Measurements from ENCODE around the gene PTAFR. TPM values are rescaled to one million over a fixed set of nuclear protein-coding genes. Genes with fewer than 3 reads are reported as not detected.
A peak's percentile ranks its signal among the peaks of the same experiment; 100 is the strongest.

PTAFR gene
- total RNA-seq, 1 experiment from 2014 or later = 0.09 TPM

GRCh38 chr1:28118640-28119307 is 57.7 kb downstream of the PTAFR start:
- DNase-seq (ENCODE audit: low spot score) = no peak
- intact Hi-C loops (cut with micrococcal nuclease; ENCODE audit: unreplicated experiment) = no loop called here
- ChIA-PET CTCF (interaction anchor here (0.7 kb wide), 1 partner anchor 87 kb away, joined by 3 read pairs; no protein-coding TSS in a partner anchor), POLR2A (ENCODE audit: low non-redundant PET) (no interaction called here)
- Histone ChIP-seq H3K36me3 (ENCODE audit: insufficient read depth, low read length, poor library complexity, severe bottlenecking) (no peaks in the 10 kb centered on the region), H3K9me3 (ENCODE audit: low read depth, low read length, poor library complexity, severe bottlenecking) (no peaks in the 10 kb centered on the region), H3K4me1 (ENCODE audit: insufficient read depth, low read length, poor library complexity, severe bottlenecking) (no peaks in the 10 kb centered on the region), H3K4me3 (ENCODE audit: low read depth, low read length, poor library complexity, severe bottlenecking) (no peak overlapping the region), H3K27ac (ENCODE audit: low read depth, low read length, poor library complexity, severe bottlenecking) (no peak overlapping the region), H3K27me3 (replicated peaks; ENCODE audit: insufficient read depth, low read depth, low read length, poor library complexity) (no peaks in the 10 kb centered on the region)
- no TSS peak for BruUV-seq (replicated peaks)
- no peak for TF ChIP-seq CTCF (conservative IDR thresholded peaks at IDR 0.05; ENCODE audit: low read depth, low read length)

GRCh38 chr1:28115267-28115666 is 61.2 kb downstream of the PTAFR start:
- Histone ChIP-seq H3K27ac (ENCODE audit: low read depth, low read length, poor library complexity, severe bottlenecking) (no peak overlapping the region), H3K9me3 (ENCODE audit: low read depth, low read length, poor library complexity, severe bottlenecking) (no peaks in the 10 kb centered on the region), H3K36me3 (ENCODE audit: insufficient read depth, low read length, poor library complexity, severe bottlenecking) (no peaks in the 10 kb centered on the region), H3K27me3 (replicated peaks; ENCODE audit: insufficient read depth, low read depth, low read length, poor library complexity) (no peaks in the 10 kb centered on the region), H3K4me3 (ENCODE audit: low read depth, low read length, poor library complexity, severe bottlenecking) (no peak overlapping the region), H3K4me1 (ENCODE audit: insufficient read depth, low read length, poor library complexity, severe bottlenecking) (no peaks in the 10 kb centered on the region)
- peak; percentile 10 for DNase-seq (ENCODE audit: low spot score)
- ChIA-PET POLR2A (ENCODE audit: low non-redundant PET) (no interaction called here), CTCF (interaction anchor here (1.0 kb wide), 1 partner anchor 27 kb away, joined by 3 read pairs; the partner anchor contains the start of gene EYA3)
- intact Hi-C loops (cut with micrococcal nuclease; ENCODE audit: unreplicated experiment) = no loop called here
- TF ChIP-seq EZH2 (IDR thresholded peaks at IDR 0.05; ENCODE audit: borderline replicate concordance, low read depth, low read length, poor library complexity, severe bottlenecking) = no peak
- no peak for TF ChIP-seq CTCF (conservative IDR thresholded peaks at IDR 0.05; ENCODE audit: low read depth, low read length)
- BruUV-seq (replicated peaks) = no TSS peak

GRCh38 chr1:28114844-28115243 is 61.6 kb downstream of the PTAFR start:
- DNase-seq (ENCODE audit: low spot score) = no peak
- BruUV-seq (replicated peaks) = no TSS peak
- no peaks in the 10 kb centered on the region for H3K27me3 ChIP-seq (replicated peaks; ENCODE audit: insufficient read depth, low read depth, low read length, poor library complexity)
- CTCF ChIA-PET = interaction anchor here (1.0 kb wide), 1 partner anchor 27 kb away, joined by 3 read pairs; the partner anchor contains the start of gene EYA3
- H3K4me1 ChIP-seq (ENCODE audit: insufficient read depth, low read length, poor library complexity, severe bottlenecking) = no peaks in the 10 kb centered on the region
- no peaks in the 10 kb centered on the region for H3K36me3 ChIP-seq (ENCODE audit: insufficient read depth, low read length, poor library complexity, severe bottlenecking)
- H3K4me3 ChIP-seq (ENCODE audit: low read depth, low read length, poor library complexity, severe bottlenecking) = no peak overlapping the region
- POLR2A ChIA-PET (ENCODE audit: low non-redundant PET) = interaction anchor here (0.5 kb wide), 1 partner anchor 398 kb away, joined by 3 read pairs; no protein-coding TSS in a partner anchor
- H3K9me3 ChIP-seq (ENCODE audit: low read depth, low read length, poor library complexity, severe bottlenecking) = no peaks in the 10 kb centered on the region
- intact Hi-C loops (cut with micrococcal nuclease; ENCODE audit: unreplicated experiment) = no loop called here
- H3K27ac ChIP-seq (ENCODE audit: low read depth, low read length, poor library complexity, severe bottlenecking) = no peak overlapping the region
- TF ChIP-seq EZH2 (IDR thresholded peaks at IDR 0.05; ENCODE audit: borderline replicate concordance, low read depth, low read length, poor library complexity, severe bottlenecking) = no peak
- no peak for TF ChIP-seq CTCF (conservative IDR thresholded peaks at IDR 0.05; ENCODE audit: low read depth, low read length)
